Testis (tissue), 5 donors: Measurements from ENCODE around the gene BCS1L. TPM values are rescaled to one million over a fixed set of nuclear protein-coding genes. Genes with fewer than 3 reads are reported as not detected.

Experiments used
- DNase-seq: peaks from one replicate; pipeline ENCODE4 v3.0.0-alpha.2; 2019
- H3K27ac ChIP-seq, 2 donors: fragments of 200-600 bp; sonication (generic); one replicate each; pipeline ENCODE4 v1.5.1; 2019
- H3K27me3 ChIP-seq: fragments of 200-600 bp; sonication (generic); one replicate; pipeline ENCODE4 v1.5.1; 2019
- H3K36me3 ChIP-seq: fragments of 200-600 bp; sonication (generic); one replicate; pipeline ENCODE4 v1.5.1; 2017; ENCODE audit warnings: low read depth; ENCODE audit errors: missing control alignments
- H3K4me1 ChIP-seq: fragments of 200-600 bp; sonication (generic); one replicate; pipeline ENCODE4 v1.5.1; 2019
- H3K4me3 ChIP-seq, 2 donors: fragments of 200-600 bp; sonication (generic); one replicate each; pipeline ENCODE4 v1.5.1; 2017 to 2019
- H3K9me3 ChIP-seq: fragments of 200-600 bp; sonication (generic); one replicate; pipeline ENCODE4 v1.5.1; 2017
- POLR2A ChIP-seq: fragments of 450-650 bp; IDR thresholded peaks from one replicate; pipeline ENCODE4 v1.6.1; 2017; ENCODE audit warnings: antibody characterized with exemption, mild to moderate bottlenecking, moderate library complexity
- WGBS, 2 donors: methylation state at CpG; one replicate each; pipeline ENCODE4 v1.1.5; 2018; 5-methylcytosine and 5-hydroxymethylcytosine counted together
- intact Hi-C: fragments of 100-400 bp; cut with DNase I; formaldehyde crosslinking; loops from one replicate; pipeline ENCODE4 v1.15.1; 2023; ENCODE audit warnings: low total_unique reads
- long read RNA-seq, 2 donors: transcript quantifications; one replicate each; lab custom pipeline, GENCODE V29; 2026
- polyA plus RNA-seq: library from polyadenylated mRNA; stranded (reverse); fragments of 350-450 nt; fragmentation: Illumina TruSeq; extraction: RNeasy Lipid Tissue Mini Kit (QIAGEN cat#74804); gene quantifications from one replicate; pipeline ENCODE4 v1.2.3, GENCODE V29; 2014; ENCODE audit warnings: low read depth, low replicate concordance; ENCODE audit not compliant: insufficient read depth
- total RNA-seq, 2 donors: library from RNA; depleted of rRNA; stranded (reverse); fragments of >200 nt; gene quantifications; one replicate each; pipeline ENCODE4 v1.2.3, GENCODE V29; 2016
- TF ChIP-seq, protein P1 (sequence below), 3 experiments: fragments of 450-650 bp in 2 of 3; fragments of 200-600 bp in 1 of 3; sonication (generic) in 1 of 3; IDR thresholded peaks; one replicate each; pipeline ENCODE4 v1.5.1; 2016 to 2019; ENCODE audit warnings: antibody characterized with exemption in 3 of 3, mild to moderate bottlenecking in 2 of 3, moderate library complexity in 1 of 3

The BCS1L gene, protein sequence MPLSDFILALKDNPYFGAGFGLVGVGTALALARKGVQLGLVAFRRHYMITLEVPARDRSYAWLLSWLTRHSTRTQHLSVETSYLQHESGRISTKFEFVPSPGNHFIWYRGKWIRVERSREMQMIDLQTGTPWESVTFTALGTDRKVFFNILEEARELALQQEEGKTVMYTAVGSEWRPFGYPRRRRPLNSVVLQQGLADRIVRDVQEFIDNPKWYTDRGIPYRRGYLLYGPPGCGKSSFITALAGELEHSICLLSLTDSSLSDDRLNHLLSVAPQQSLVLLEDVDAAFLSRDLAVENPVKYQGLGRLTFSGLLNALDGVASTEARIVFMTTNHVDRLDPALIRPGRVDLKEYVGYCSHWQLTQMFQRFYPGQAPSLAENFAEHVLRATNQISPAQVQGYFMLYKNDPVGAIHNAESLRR
- total RNA-seq (10 to 100 TPM; 37.0 to 39.4 TPM), polyA plus RNA-seq (22.3 TPM)
- long read RNA-seq, donor 1, transcript BCS1L-201 (8 exons, 1,454 nt) = major isoform, 7 of 45 reads
- long read RNA-seq, donor 1, partial matches to known transcripts = 27 of 45 reads
- long read RNA-seq, donor 1, other reads (novel, unspliced or antisense) = 11 of 45 reads
- long read RNA-seq, donor 2, partial matches to known transcripts = 0 of 4 reads
- long read RNA-seq, donor 2, other reads (novel, unspliced or antisense) = 0 of 4 reads

DNA sequence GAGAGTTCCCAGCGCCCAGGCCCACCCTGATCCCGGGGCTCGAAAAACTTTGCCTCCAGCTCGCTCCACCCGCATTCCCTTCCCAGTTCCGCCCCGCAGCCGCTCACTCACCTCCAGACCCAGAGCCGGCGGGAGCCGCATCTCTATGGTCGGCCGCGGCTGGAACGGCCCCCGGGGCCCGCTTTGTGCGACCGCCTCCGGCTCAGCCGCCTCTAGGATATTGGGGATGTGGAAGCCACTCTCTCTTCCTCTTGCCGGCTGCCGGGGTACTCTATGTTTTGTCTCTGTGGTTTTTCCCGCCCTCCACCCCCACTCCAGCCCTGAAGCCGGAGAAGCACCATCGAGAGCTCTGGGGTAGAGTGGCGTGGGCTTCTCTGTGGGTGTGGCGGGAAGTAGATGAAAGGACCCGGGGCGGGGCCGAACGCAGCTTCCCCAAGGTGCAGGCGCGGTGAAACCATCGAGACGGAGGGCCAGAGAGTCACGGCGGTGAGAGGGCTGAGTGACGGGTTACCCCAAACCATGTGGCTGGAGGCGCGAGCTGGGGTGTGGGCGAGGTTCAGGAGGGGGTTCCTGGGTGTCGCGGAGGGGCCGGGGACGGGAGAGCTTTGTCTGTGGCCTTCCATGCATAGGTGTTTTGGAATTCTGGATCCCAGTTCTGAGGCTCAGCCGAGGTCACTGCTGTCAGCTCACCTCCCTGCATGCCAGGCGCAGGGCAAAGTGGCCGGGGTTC, at the start of gene BCS1L, which contains the start of gene ZNF142:
Gene BCS1L (plus strand): TSS at position 426 of the 730 bp plus-strand sequence. CDS start 1,305 bp downstream, outside the sequence.
Gene ZNF142 (minus strand): TSS at position 366 of the 730 bp plus-strand sequence. CDS start 3,194 bp downstream, outside the sequence.
- peaks cover 10% of the 10 kb centered on the region for H3K4me1 ChIP-seq
- WGBS, 2 donors = 1% methylated on average over 26 to 49 of the region's 49 CpGs
- no peaks in the 10 kb centered on the region for H3K27me3 ChIP-seq
- intact Hi-C loops = no loop called here
- DNase-seq = peak; percentile 98
- H3K4me3 ChIP-seq = peak within 1 kb of the TSS; percentile 75 to 77
- no peaks in the 10 kb centered on the region for H3K9me3 ChIP-seq
- TF ChIP-seq POLR2A = no peak
- TF ChIP-seq, protein P1, sequence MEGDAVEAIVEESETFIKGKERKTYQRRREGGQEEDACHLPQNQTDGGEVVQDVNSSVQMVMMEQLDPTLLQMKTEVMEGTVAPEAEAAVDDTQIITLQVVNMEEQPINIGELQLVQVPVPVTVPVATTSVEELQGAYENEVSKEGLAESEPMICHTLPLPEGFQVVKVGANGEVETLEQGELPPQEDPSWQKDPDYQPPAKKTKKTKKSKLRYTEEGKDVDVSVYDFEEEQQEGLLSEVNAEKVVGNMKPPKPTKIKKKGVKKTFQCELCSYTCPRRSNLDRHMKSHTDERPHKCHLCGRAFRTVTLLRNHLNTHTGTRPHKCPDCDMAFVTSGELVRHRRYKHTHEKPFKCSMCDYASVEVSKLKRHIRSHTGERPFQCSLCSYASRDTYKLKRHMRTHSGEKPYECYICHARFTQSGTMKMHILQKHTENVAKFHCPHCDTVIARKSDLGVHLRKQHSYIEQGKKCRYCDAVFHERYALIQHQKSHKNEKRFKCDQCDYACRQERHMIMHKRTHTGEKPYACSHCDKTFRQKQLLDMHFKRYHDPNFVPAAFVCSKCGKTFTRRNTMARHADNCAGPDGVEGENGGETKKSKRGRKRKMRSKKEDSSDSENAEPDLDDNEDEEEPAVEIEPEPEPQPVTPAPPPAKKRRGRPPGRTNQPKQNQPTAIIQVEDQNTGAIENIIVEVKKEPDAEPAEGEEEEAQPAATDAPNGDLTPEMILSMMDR (IDR thresholded peaks at IDR 0.05) = no peak
- no peaks in the 10 kb centered on the region for H3K36me3 ChIP-seq
- peak within 1 kb of the TSS; percentile 12 to 66 for H3K27ac ChIP-seq

DNA sequence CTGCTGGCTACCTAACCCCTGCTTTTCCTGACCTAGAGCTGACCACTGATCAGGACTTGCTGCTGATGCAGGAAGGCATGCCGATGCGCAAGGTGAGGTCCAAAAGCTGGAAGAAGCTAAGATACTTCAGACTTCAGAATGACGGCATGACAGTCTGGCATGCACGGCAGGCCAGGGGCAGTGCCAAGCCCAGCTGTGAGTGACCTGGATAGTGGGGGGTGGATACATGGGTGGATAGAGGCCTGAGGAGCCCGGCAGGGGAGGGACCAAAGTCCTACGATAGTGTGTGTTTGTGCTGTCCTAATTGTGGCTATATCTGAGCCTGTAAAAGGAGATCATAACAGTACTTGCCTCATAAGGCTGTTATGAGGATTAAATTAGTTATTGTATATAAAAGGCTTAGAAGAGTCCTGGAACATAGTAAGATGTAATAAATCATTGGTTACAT, 43.6 kb upstream of the BCS1L start:
- H3K4me3 ChIP-seq = no peak overlapping the region
- H3K36me3 ChIP-seq = no peaks in the 10 kb centered on the region
- 84 to 85% methylated on average over 6 of the region's 6 CpGs for WGBS, 2 donors
- DNase-seq = no peak
- no peaks in the 10 kb centered on the region for H3K27me3 ChIP-seq
- intact Hi-C loops = no loop called here
- no peaks in the 10 kb centered on the region for H3K4me1 ChIP-seq
- TF ChIP-seq, protein P1 (IDR thresholded peaks at IDR 0.05) = no peak
- TF ChIP-seq POLR2A = no peak
- no peaks in the 10 kb centered on the region for H3K9me3 ChIP-seq
- no peak overlapping the region for H3K27ac ChIP-seq

DNA sequence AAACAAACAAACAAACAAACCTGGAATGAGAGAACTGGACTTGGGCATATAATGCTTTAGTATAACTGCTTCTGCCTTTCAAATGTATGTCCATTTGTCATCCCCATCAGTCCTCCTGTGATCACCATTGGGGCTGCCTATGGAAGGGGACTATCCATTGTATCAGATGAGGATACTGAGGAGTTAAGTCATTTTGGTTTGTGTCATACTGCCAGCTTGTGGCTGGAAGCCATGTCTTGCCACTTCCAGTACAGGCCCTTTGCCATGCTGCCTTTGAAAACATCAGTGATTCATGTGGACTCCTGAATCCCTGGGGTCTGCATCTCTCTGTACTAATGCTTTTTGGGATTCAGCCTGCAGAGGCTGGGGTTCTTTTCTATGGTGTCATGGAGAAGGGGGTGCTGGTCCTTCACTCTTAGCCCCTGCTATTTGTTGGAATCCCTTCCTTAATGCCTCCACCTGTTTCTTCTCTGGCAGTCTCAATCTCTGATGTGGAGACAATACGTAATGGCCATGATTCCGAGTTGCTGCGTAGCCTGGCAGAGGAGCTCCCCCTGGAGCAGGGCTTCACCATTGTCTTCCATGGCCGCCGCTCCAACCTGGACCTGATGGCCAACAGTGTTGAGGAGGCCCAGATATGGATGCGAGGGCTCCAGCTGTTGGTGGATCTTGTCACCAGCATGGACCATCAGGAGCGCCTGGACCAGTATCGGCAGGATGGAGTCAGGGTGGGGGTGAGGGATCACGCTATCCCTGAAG, 41.2 kb upstream of the BCS1L start:
- Histone ChIP-seq H3K9me3 (no peaks in the 10 kb centered on the region), H3K4me3 (no peak overlapping the region), H3K27ac (no peak overlapping the region), H3K27me3 (no peaks in the 10 kb centered on the region), H3K4me1 (no peaks in the 10 kb centered on the region), H3K36me3 (no peaks in the 10 kb centered on the region)
- intact Hi-C loops = no loop called here
- WGBS, 2 donors = 81 to 94% methylated on average over 6 to 9 of the region's 9 CpGs
- TF ChIP-seq, protein P1 (IDR thresholded peaks at IDR 0.05) = no peak
- no peak for TF ChIP-seq POLR2A
- no peak for DNase-seq

DNA sequence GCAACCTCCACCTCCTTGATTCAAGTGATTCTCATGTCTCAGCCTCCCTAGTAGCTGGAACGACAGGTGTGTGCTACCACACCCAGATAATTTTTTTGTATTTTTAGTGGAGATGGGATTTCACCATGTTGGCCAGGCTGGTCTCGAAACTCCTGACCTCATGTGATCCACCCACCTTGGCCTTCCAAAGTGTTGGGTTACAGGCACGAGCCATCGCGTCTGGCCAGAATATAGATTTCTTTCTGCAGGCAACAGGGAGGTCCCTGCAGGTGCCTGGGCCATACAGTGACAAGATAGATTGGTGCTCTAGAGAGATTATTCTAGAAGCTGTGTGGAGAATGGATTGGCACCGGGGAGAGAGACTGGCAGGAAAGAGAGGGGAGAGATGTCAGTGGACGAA, 38.5 kb upstream of the BCS1L start:
- H3K4me1 ChIP-seq = no peaks in the 10 kb centered on the region
- intact Hi-C loops = no loop called here
- no peaks in the 10 kb centered on the region for H3K36me3 ChIP-seq
- TF ChIP-seq, protein P1 (IDR thresholded peaks at IDR 0.05) = no peak
- TF ChIP-seq POLR2A = no peak
- no peaks in the 10 kb centered on the region for H3K9me3 ChIP-seq
- no peak for DNase-seq
- H3K4me3 ChIP-seq = no peak overlapping the region
- no peak overlapping the region for H3K27ac ChIP-seq
- no peaks in the 10 kb centered on the region for H3K27me3 ChIP-seq
- 74 to 79% methylated on average over 7 of the region's 7 CpGs for WGBS, 2 donors
